EL (cell line): ENCODE results near the gene NOL7.

Experiments
- DNase-seq: peaks from one replicate; pipeline ENCODE4 v3.0.0-alpha.2; 2016

NOL7 gene

DNA sequence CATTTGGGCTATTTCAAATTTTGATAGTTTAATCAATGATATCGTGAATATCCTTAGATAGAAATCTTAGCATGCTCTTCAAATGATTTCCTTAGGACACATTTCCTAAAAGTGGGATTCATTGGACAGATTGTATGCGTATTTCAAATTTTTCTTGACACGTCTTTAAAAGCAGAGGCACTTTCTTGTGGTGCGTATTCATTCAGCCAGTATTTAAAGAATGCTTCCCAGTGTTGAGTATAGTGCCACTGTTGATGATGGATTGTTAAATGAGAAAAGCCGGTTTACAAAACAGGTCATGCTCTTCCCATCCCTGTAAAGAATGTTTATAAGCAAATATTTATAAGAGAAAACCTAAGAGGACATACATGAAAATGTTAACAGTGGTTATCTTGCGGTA lies 15.1 kb upstream of the NOL7 start:
- no peak for DNase-seq

DNA sequence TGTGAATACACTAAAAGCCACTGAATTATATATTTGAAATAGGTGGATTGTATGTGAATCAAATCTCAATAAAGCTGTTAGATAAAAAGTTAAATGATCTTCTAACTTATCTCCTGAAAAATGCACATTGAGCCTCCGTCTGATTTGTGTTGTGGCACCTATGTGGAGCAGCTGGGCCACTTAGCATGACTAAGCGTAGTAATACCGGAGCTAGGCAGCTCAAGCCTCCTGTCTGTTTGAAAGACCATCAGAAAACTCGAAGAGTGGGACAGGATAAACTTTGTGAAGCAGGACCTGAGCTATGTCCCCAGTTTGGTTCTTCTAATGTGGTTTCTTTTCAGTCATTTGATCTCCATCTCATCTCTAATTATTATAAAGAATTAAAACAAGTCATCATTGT lies 11.0 kb upstream of the NOL7 start:
- DNase-seq: no peak

DNA sequence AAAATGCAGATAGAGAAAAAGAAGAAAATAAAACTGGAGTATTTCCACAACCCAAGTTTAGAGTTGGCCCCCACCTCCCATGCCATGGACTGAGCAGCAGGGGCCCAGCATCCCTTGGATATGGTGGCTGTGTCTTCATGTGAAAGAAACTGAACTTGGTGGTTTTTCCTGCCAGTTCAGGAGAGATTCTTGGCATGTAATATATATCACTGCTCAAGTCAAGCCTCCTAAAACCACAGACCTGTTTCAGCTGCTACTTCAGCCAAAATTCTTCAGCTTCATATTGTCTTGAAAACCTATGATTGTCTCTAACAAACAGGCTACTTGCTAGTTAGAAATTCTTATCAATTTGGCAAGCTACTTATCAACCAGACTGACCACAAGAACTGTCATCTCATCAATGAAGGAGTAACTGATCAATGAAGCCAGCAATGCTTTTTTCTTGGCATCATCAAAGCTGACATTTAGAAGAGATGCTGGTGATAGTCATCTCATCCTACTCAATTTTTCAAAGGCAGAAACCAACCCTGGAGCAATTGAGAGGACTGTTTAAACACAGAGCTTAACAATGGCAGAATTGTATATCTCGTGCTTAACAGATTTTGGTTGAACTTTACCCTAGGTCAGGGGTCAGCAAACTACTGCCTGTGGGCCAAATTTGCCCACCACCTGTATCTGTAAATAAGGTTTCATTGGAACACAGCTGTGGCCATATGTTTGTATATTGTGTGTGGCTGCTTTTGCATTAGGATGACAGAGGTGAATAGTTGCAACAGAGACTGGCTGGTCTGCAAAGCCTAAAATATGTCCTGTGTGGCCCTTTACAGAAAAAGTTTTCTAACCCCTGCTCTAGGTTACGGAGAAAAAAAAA lies 10.4 kb upstream of the NOL7 start:
- no peak for DNase-seq

GRCh38 chr6:13605634-13606033 lies 9.5 kb upstream of the NOL7 start:
- no peak for DNase-seq

GRCh38 chr6:13611715-13612114 lies 3.4 kb upstream of the NOL7 start:
- DNase-seq: no peak

GRCh38 chr6:13613029-13613594 lies 2.0 kb upstream of the NOL7 start:
- DNase-seq: no peak

GRCh38 chr6:13614126-13614925 lies 809 bp upstream of the NOL7 start:
- peak; percentile 59 for DNase-seq

GRCh38 chr6:13615792-13616120 lies 621 bp downstream of the NOL7 start:
- peak; percentile 57 for DNase-seq

DNA sequence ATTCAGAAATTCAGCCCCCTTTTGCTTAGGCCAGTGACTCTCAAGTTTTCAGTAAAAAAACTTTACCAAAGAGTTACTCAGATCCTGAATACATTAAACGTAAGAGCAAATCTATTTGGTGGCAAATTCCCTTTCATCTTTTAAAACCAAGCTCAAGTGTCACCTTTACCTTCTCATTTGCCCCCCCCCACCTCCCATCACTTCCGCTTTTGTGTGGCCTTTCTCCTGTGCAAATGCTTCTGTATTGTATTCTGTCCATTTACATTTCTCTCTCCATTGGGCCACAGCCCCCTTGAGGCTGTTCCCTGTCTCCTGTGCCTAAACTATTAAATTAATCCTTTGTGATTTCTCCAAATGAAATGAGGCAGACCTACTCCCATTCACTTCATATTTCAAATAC lies 1.9 kb downstream of the NOL7 start:
- DNase-seq: no peak

GRCh38 chr6:13624871-13625288 lies 9.7 kb downstream of the NOL7 start:
- DNase-seq: peak; percentile 39

GRCh38 chr6:13629459-13630116 lies 14.5 kb downstream of the NOL7 start:
- no peak for DNase-seq

DNA sequence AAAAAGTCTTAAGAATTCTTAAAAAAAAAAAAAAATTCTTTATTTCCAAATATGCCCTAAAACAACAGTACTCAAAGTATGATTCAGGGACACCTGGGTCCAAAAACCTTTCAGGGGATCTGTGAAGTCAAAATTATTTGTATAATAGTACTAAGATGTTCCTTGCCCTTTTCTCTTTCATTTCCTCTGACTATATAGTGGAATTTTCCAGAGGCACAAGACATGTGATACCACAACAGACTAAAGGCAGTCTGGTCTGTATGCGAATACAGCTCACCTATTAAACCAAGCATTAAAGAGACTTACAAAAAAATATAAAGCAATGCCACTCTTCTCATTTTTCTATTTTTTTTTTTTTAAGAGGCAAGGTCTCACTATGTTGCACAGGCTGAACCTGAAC lies 15.4 kb downstream of the NOL7 start:
- no peak for DNase-seq

DNA sequence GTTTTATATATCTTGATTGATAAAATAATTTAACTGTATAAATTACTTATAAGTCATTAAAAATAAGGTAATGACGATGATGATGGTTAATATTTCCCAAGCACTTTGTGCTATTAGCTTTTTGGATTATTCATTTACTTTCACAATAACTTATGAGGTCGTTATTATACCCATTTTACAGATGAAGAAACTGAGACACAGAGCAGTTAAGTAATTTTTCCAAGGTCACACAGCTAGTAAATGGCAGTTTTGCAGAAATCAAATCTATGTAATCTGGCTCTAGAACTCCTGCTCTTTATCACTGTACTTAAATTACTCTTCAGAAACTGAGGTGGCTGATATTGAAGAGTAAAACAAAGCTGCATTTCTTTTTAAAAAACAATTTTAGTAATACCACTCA lies 18.2 kb downstream of the NOL7 start:
- no peak for DNase-seq

GRCh38 chr6:13635948-13636658 lies 21.0 kb downstream of the NOL7 start:
- no peak for DNase-seq

DNA sequence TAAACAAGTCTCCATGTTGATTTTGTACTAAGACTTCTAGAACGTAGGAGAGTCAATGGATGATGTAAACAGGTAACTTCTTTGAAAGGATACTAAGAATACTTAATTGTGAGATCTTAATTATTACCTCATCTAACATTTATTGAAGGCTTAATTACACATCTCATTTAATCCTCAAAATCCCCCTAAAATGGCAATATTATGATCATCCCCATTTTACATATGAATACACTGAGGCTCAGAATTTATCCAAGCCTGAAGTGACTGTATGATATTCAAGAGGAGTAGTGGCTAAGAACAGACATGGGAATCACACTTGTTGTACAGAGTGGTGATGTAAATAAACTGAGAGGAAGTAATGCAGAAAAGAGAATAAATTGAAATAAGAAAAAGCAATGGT lies 22.9 kb downstream of the NOL7 start:
- no peak for DNase-seq

- no peak for DNase-seq
Measured at GRCh38 chr6:13638626-13639025, 23.5 kb downstream of the NOL7 start.

GRCh38 chr6:13641315-13641714 lies 26.2 kb downstream of the NOL7 start:
- DNase-seq: no peak

GRCh38 chr6:13643125-13643524 lies 28.0 kb downstream of the NOL7 start:
- no peak for DNase-seq

DNA sequence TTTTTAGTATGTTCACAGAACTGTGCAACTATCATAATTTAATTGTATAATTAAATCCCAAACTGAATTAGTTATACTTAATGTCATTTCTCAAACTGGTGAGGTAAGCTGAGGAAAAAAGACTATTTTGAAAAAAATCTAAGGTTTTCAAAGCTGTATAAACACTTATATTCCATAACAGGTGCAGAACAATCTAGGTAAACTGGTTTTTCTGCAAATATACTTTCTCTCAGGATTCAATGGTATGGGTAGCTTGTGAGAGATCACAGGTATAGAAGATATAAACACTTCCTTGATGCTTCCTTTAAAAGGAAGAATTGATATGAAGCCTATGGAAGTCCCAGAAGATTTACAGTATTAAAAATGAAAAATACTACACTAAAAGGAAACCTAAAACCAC lies 33.7 kb downstream of the NOL7 start:
- no peak for DNase-seq

GRCh38 chr6:13649393-13649792 lies 34.3 kb downstream of the NOL7 start:
- DNase-seq: no peak

GRCh38 chr6:13653296-13653695 lies 38.2 kb downstream of the NOL7 start:
- peak; percentile 39 for DNase-seq

DNA sequence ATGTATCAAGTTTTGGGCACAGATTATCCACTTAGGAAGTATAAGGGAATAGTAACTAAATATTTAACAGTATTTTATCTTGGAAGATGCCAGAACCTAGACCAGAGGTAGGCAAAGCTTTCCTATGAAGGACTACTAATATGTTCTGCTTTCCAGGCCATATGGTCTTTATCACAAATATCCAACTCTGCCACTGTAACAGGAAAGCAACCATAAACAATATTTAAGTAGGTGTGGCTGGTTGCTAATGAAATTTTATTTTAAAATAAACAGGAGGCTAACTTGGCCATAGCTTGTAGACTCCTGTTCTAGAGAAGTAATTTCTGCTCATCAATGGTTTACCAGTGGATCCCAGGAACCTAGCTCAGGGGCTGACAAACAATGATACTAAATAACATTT lies 39.4 kb downstream of the NOL7 start:
- DNase-seq: no peak

- DNase-seq: no peak
Measured at GRCh38 chr6:13655700-13656099, 40.6 kb downstream of the NOL7 start.
